NCI-H82 treated with DMSO at 0.1 percent for 48 hours (cell line): ENCODE results near the gene ATL2.
"Not testable (repeated sequence)": the region's sequence is repeated elsewhere in the genome, so short reads cannot be mapped to it uniquely, and the experiment has no call there.

Experiments
- DNase-seq: peaks from one replicate; lab custom pipeline; 2025; ENCODE audit not compliant: unreplicated experiment; lab: John Stamatoyannopoulos, UW

Gene ATL2

GRCh38 chr2:38277245-38278116 is 99.6 kb downstream of the ATL2 start:
- peak; percentile 42 for DNase-seq

GRCh38 chr2:38274286-38275276 is 102.5 kb downstream of the ATL2 start:
- peak; percentile 77 for DNase-seq

- DNase-seq, result peak; percentile 16
Observed at GRCh38 chr2:38271697-38272096, 105.4 kb downstream of the ATL2 start.

GRCh38 chr2:38269421-38269820 is 107.7 kb downstream of the ATL2 start:
- DNase-seq, result no peak

- no peak for DNase-seq
Observed at GRCh38 chr2:38268691-38269327, 108.3 kb downstream of the ATL2 start.

- DNase-seq, result no peak
Observed at GRCh38 chr2:38268001-38268400, 109.1 kb downstream of the ATL2 start.

- DNase-seq, result no peak
Observed at GRCh38 chr2:38267270-38267925, 109.7 kb downstream of the ATL2 start.

- no peak for DNase-seq
Observed at GRCh38 chr2:38266382-38267061, 110.6 kb downstream of the ATL2 start.

- no peak for DNase-seq
Observed at GRCh38 chr2:38265461-38265860, 111.6 kb downstream of the ATL2 start.

- DNase-seq, result no peak
Observed at GRCh38 chr2:38264396-38265221, 112.5 kb downstream of the ATL2 start.

GRCh38 chr2:38263293-38263692 is 113.8 kb downstream of the ATL2 start:
- DNase-seq, result no peak

GRCh38 chr2:38262069-38262871 is 114.8 kb downstream of the ATL2 start:
- no peak for DNase-seq

- DNase-seq, result no peak
Observed at GRCh38 chr2:38261569-38262068, 115.5 kb downstream of the ATL2 start.

- no peak for DNase-seq
Observed at GRCh38 chr2:38260972-38261371, 116.1 kb downstream of the ATL2 start.

GRCh38 chr2:38260469-38260868 is 116.6 kb downstream of the ATL2 start:
- no peak for DNase-seq

GRCh38 chr2:38259311-38259710 is 117.8 kb downstream of the ATL2 start:
- DNase-seq, result no peak

- DNase-seq, result not testable (repeated sequence)
Observed at GRCh38 chr2:38257680-38258079, 119.4 kb downstream of the ATL2 start.

GRCh38 chr2:38256610-38257009 is 120.5 kb downstream of the ATL2 start:
- DNase-seq, result no peak
